HG03460 (cell line): ENCODE measurements around the gene FAM53C.
"Not testable (repeated sequence)": the region's sequence is repeated elsewhere in the genome, so short reads cannot be mapped to it uniquely, and the experiment has no call there.

Source experiments
- ATAC-seq: cut with Tn5 transposase; IDR thresholded peaks from one replicate; pipeline ENCODE4 v1.9.1; 2021; ENCODE audit not compliant: unreplicated experiment

FAM53C gene

DNA sequence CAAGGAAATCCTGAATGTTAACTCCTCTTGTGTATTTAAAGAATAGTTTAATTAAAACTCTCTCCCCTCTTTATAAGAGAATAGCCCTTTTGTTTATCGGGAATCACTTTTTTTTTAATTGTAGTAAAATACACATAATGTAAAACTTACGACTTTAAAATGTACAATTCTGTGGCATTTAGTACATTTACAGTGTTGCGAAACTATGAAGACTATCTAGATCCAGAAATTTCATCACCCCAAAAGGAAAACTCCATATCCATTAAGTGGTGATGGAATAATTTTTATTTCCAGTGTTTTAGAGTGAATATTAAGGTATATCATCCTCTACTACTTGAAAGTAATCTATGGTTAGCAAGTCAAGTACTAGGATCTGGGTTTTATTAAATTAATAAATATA lies 51.3 kb downstream of the FAM53C start:
- ATAC-seq: no peak

DNA sequence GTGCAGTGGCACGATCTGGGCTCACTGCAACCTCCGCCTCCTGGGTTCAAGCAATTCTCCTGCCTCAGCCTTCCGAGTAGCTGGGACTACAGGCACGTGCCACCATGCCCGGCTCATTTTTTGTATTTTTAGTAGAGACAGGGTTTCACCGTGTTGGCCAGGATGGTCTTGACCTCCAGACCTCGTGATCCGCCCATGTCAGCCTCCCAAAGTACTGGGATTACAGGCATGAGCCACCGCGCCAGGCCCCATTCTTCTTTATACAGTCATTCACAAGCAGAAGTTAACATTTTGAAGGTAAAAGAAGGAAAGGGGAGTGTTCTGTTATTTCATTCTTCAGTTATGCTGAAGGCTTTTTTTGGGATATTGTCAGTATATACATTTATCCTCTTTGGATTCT lies 51.8 kb downstream of the FAM53C start:
- ATAC-seq: not testable (repeated sequence)

DNA sequence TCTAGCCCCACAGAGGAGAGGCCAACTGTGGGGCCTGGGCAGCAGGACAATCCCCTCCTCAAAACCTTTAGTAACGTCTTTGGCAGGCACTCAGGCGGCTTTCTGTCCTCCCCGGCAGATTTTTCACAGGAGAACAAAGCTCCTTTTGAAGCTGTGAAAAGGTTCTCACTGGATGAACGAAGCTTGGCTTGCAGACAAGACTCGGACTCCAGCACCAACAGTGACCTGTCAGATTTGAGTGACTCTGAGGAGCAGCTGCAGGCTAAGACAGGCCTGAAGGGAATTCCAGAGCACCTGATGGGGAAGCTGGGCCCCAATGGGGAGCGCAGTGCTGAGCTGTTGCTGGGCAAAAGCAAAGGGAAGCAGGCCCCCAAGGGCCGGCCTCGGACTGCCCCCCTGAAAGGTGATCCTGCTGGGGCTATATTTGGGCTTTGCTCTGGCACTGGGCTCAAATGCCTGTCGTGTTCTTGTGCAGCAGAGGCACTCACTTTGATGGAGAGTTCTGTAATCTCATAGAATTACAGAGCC lies 53.9 kb downstream of the FAM53C start:
- ATAC-seq: no peak
